Effector CD4-positive, alpha-beta T cell (primary cell): Measurements from ENCODE around the gene FZR1.
"Not testable (repeated sequence)": the region's sequence is repeated elsewhere in the genome, so short reads cannot be mapped to it uniquely, and the experiment has no call there.

Source experiments
- DNase-seq: peaks from one replicate; pipeline ENCODE4 v3.0.0-alpha.2; 2020

The FZR1 gene

GRCh38 chr19:3549816-3550215 is 43.7 kb downstream of the FZR1 start:
- no peak for DNase-seq

GRCh38 chr19:3550947-3551791 is 45.1 kb downstream of the FZR1 start:
- DNase-seq = no peak

- DNase-seq = no peak
Observed at GRCh38 chr19:3551792-3552095, 45.6 kb downstream of the FZR1 start.

- peak; percentile 49 for DNase-seq
Observed at GRCh38 chr19:3554254-3555083, 48.4 kb downstream of the FZR1 start.

GRCh38 chr19:3555653-3556422 is 49.7 kb downstream of the FZR1 start:
- no peak for DNase-seq

- no peak for DNase-seq
Observed at GRCh38 chr19:3556423-3556977, 50.4 kb downstream of the FZR1 start.

- DNase-seq = peak; percentile 70
Observed at GRCh38 chr19:3556978-3557460, 50.9 kb downstream of the FZR1 start.

- peak; percentile 89 for DNase-seq
Observed at GRCh38 chr19:3557461-3558248, 51.5 kb downstream of the FZR1 start, which contains the start of gene MFSD12. Gene MFSD12 (minus strand): TSS chr19:3557586. CDS start chr19:3557403, 183 bp downstream.

GRCh38 chr19:3563709-3564524 is 57.8 kb downstream of the FZR1 start:
- DNase-seq = no peak

GRCh38 chr19:3565139-3565538 is 59.0 kb downstream of the FZR1 start:
- DNase-seq = no peak

GRCh38 chr19:3570042-3570441 is 63.9 kb downstream of the FZR1 start:
- not testable (repeated sequence) for DNase-seq

GRCh38 chr19:3570606-3571011 is 64.5 kb downstream of the FZR1 start:
- DNase-seq = no peak

- DNase-seq = peak; percentile 100
Observed at GRCh38 chr19:3572132-3572854, 66.2 kb downstream of the FZR1 start.

- DNase-seq = no peak
Observed at GRCh38 chr19:3572855-3573161, 66.7 kb downstream of the FZR1 start, which contains the start of gene HMG20B. Gene HMG20B (plus strand): TSS chr19:3572944. CDS start chr19:3573310, 366 bp downstream.

GRCh38 chr19:3573162-3573857 is 67.2 kb downstream of the FZR1 start:
- DNase-seq = no peak

- DNase-seq = peak; percentile 64
Observed at GRCh38 chr19:3573858-3574637, 67.9 kb downstream of the FZR1 start.

GRCh38 chr19:3575260-3575741 is 69.2 kb downstream of the FZR1 start:
- no peak for DNase-seq

GRCh38 chr19:3575949-3576673 is 70.0 kb downstream of the FZR1 start:
- no peak for DNase-seq
